Measurements from ENCODE around the gene UBE2QL1.

UBE2QL1 gene

DNA sequence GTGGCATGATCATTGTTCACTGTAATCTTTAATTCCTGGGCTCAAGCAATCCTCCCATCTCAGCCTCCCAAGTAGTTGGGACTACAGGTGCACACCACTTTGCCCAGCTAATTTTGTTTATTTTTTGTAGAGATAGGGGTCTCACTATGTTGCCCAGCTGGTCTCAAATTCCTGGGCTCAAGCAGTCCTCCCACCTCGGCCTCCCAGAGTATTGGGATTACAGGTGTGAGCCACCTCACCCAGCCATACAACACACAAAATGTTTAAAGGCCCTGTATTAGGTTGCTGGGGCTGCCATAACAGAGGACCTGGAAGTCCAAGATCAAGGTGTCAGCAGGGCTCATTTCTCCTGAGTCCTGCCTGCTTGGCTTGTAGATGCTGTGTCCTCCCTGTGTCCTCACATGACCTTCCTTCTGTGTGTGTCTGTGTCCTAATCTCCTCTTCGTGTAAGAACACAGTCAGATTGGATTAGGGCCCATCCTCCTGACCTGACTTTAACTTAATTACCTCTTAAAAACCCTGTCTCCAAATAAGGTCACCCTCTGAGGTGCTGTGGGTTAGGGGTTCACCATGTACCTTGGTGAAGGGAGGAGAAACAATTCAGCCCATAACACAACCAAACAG lies 5.4 kb downstream of the UBE2QL1 start:
- no peak for TF ChIP-seq CTCF (IDR thresholded peaks at IDR 0.05; ENCODE audit: borderline replicate concordance, insufficient read depth, low read depth, low read length)
- no peak overlapping the region for H3K4me3 ChIP-seq (ENCODE audit: low read depth, low read length)

DNA sequence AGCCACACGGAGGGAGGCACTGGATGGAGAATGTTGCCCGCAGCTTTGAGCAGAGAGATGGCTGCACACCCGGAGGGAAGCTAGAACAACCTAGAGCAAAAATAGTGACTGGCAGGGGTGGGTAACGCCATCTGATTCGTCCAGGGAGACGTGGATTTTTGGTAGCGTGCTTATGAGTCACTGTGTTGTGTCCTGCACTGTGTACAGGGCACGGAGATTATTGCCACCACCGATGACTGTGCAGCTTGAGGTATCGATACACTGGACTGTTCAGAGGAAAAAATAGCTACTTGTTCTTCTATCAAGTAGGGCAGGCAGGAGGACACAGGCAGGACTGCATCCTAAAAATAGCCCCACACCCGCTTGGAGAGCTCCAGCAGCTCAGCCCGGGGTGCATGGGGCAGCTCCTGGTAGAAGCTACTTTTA lies 6.0 kb downstream of the UBE2QL1 start:
- no peak overlapping the region for H3K4me3 ChIP-seq (ENCODE audit: low read depth, low read length)
- no peak for TF ChIP-seq CTCF (IDR thresholded peaks at IDR 0.05; ENCODE audit: borderline replicate concordance, insufficient read depth, low read depth, low read length)

- H3K4me3 ChIP-seq (ENCODE audit: low read depth, low read length), result no peak overlapping the region
- TF ChIP-seq CTCF (IDR thresholded peaks at IDR 0.05; ENCODE audit: borderline replicate concordance, insufficient read depth, low read depth, low read length), result no peak
These were observed 7.0 kb downstream of the UBE2QL1 start for GRCh38 chr5:6455571-6456200.

DNA sequence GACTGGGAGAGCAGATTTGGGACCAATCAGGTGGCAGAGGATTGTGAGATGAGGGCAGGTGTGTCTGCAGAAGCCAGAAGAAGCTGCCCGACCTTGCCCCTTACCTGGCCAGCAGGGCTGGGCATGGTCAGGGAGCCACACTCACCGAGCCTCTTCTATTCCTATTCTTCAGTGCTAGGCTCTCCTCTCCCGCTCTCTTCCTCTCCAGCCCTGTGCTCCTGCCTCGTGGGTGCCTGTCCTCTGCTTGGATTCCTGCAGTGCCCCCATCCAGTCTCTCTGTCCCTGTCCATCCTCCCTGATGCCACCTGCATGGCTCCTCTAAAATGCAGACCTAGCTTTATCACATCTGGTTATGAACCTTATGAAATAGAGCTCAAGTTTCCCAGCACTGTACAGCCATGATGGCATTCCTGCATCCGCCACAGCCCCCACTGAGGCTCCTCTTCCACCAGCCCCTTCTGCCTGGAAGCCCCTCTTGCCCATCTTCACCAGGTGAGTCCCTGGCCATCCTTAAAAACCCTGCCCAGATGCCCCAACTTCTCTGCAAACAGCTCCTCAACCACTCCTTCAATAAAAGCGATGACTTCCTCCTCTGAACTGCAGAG lies 8.2 kb downstream of the UBE2QL1 start:
- no peak overlapping the region for H3K4me3 ChIP-seq (ENCODE audit: low read depth, low read length)
- no peak for TF ChIP-seq CTCF (IDR thresholded peaks at IDR 0.05; ENCODE audit: borderline replicate concordance, insufficient read depth, low read depth, low read length)

- H3K4me3 ChIP-seq (ENCODE audit: low read depth, low read length), result no peak overlapping the region
- no peak for TF ChIP-seq CTCF (IDR thresholded peaks at IDR 0.05; ENCODE audit: borderline replicate concordance, insufficient read depth, low read depth, low read length)
These were observed 8.9 kb downstream of the UBE2QL1 start for GRCh38 chr5:6457592-6457991.

DNA sequence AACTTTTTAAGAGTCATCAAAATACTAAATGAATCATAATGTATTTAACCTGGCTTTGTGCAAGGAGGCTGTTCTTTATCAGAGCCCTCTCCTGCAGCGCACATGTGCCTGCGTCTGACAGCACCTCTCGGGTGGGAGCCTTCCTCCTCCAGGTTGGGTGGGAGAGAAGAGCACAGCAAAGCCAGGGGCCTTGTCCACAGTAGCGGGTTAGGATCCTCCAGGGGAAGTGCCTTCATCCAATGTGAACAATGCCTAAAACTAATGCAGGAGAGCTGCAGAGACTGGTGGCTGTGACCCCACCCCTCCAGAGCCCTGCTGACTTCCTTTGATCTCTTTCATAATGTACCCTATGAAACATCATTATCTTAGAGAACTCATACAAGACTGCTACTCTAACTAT lies 10.2 kb downstream of the UBE2QL1 start:
- H3K4me3 ChIP-seq (ENCODE audit: low read depth, low read length), result no peak overlapping the region
- TF ChIP-seq CTCF (IDR thresholded peaks at IDR 0.05; ENCODE audit: borderline replicate concordance, insufficient read depth, low read depth, low read length), result no peak

GRCh38 chr5:6459896-6460295 lies 11.2 kb downstream of the UBE2QL1 start:
- TF ChIP-seq CTCF (IDR thresholded peaks at IDR 0.05; ENCODE audit: borderline replicate concordance, insufficient read depth, low read depth, low read length), result no peak
- H3K4me3 ChIP-seq (ENCODE audit: low read depth, low read length), result no peak overlapping the region

Measured in GM12875 (cell line).